NCI-H2029 treated with DMSO at 0.1 percent for 48 hours (cell line): ENCODE data around the gene ELOB.

Experiments used
- DNase-seq: peaks from one replicate; lab custom pipeline; 2025; lab: John Stamatoyannopoulos, UW

ELOB gene

DNA sequence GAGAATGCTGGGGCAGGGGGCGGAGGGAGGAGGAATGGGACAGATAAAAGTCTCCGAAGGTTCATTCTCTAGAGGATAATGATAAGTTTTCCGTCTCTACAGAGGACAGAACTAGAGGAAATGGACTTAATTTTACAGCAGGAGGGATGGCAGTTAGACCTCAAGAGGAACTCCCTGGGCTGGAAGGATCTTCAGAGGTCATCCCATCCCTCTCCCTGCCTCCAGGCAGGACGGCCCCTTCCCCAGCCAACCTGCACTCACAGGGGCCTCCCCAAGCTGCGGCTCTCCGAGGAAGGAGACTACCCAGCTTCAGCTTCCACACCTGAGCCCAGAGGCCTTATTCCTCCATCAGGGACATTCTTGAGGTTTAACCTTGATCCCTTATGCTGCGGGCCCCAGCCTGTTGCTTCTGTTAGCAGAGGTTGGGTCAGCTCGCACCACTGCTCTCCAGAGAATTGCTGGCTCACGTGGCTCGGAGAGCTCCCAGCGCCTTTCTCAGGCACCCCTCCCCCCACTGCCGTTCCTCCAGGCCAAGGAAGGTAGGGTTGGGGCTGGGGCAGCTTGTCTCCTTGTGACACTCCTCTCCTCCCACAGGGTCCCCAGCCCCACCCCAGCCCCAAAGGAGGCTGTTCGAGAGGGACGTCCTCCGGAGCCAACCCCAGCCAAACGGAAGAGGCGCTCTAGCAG, 8.5 kb downstream of the ELOB start:
- no peak for DNase-seq

DNA sequence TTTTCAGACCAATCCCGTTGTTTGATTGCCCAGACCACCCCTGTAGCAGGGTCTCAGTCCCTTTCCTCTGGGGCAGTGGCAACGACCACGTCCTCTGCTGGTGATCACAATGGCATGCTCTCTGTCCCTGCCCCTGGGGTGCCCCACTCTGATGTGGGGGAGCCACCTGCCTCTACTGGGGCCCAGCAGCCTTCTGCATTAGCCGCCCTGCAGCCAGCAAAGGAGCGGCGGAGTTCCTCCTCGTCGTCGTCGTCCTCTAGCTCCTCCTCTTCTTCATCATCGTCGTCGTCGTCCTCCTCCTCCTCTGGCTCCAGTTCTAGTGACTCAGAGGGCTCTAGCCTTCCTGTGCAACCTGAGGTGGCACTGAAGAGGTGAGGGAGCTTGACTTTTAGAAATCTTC, 9.2 kb downstream of the ELOB start:
- no peak for DNase-seq

DNA sequence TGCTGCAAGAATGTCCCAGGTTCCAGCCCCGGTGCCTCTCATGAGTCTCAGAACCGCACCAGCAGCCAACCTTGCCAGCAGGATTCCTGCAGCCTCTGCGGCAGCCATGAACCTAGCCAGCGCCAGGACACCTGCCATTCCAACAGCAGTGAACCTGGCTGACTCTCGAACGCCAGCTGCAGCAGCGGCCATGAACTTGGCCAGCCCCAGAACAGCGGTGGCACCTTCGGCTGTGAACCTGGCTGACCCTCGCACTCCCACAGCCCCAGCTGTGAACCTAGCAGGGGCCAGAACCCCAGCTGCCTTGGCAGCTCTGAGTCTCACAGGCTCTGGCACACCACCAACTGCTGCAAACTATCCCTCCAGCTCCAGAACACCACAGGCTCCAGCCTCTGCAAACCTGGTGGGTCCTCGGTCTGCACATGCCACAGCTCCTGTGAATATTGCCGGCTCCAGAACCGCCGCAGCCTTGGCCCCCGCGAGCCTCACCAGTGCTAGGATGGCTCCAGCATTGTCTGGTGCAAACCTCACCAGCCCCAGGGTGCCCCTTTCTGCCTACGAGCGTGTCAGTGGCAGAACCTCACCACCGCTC, 9.8 kb downstream of the ELOB start:
- no peak for DNase-seq

DNA sequence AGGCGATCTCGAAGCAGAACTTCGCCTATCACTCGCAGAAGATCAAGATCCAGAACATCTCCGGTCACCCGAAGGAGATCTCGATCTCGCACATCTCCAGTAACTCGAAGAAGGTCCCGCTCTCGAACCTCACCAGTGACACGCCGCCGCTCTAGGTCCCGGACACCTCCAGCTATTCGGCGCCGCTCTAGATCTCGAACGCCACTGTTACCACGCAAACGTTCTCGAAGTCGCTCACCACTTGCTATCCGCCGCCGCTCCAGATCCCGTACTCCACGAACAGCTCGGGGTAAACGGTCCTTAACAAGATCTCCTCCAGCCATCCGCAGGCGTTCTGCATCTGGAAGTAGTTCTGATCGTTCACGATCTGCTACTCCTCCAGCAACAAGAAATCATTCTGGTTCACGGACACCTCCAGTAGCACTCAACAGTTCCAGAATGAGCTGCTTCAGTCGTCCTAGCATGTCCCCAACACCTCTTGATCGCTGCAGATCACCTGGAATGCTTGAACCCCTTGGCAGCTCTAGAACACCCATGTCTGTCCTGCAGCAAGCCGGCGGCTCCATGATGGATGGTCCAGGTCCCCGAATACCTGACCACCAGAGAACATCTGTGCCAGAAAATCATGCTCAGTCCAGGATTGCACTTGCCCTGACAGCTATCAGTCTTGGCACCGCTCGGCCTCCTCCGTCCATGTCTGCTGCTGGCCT, 10.5 kb downstream of the ELOB start:
- no peak for DNase-seq

DNA sequence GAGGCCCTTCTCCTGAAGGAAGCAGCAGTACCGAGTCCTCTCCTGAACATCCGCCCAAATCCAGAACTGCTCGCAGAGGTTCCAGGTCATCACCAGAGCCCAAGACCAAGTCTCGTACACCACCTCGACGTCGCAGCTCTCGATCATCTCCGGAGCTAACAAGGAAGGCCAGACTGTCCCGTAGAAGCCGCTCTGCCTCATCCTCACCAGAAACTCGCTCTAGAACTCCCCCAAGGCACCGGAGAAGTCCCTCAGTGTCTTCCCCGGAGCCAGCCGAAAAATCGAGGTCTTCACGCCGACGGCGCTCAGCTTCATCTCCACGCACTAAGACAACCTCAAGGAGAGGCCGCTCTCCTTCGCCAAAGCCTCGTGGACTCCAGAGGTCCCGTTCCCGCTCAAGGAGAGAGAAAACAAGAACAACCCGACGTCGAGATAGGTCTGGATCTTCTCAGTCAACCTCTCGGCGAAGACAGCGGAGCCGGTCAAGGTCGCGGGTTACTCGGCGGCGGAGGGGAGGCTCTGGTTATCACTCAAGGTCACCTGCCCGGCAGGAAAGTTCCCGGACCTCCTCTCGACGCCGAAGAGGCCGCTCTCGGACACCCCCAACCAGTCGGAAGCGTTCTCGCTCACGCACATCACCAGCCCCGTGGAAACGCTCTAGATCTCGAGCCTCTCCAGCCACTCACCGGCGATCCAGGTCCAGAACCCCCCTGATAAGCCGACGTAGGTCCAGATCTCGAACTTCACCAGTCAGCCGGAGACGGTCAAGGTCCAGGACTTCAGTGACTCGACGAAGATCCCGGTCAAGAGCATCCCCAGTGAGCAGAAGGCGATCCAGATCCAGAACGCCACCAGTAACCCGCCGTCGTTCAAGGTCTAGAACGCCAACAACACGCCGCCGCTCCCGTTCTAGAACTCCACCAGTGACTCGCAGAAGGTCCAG, 11.3 kb downstream of the ELOB start:
- DNase-seq: no peak

DNA sequence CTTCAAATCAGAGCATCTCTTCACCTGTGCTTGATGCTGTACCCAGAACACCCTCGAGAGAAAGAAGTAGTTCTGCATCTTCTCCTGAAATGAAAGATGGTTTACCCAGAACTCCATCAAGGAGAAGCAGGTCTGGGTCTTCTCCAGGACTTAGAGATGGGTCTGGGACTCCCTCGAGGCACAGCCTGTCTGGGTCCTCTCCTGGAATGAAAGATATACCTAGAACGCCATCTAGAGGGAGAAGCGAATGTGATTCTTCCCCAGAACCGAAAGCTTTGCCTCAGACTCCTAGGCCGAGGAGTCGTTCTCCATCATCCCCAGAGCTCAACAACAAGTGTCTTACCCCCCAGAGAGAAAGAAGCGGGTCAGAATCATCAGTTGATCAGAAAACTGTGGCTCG, 12.4 kb downstream of the ELOB start:
- no peak for DNase-seq

DNA sequence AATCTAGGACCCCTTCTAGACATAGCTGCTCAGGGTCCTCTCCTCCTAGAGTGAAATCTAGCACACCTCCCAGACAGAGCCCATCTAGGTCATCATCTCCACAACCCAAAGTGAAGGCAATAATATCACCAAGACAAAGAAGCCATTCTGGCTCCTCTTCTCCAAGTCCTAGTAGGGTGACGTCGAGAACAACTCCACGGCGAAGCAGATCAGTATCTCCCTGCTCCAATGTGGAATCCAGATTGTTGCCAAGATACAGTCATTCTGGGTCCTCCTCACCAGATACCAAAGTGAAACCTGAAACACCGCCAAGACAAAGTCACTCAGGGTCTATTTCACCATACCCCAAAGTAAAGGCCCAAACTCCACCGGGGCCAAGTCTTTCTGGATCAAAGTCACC, 13.9 kb downstream of the ELOB start:
- DNase-seq: no peak

DNA sequence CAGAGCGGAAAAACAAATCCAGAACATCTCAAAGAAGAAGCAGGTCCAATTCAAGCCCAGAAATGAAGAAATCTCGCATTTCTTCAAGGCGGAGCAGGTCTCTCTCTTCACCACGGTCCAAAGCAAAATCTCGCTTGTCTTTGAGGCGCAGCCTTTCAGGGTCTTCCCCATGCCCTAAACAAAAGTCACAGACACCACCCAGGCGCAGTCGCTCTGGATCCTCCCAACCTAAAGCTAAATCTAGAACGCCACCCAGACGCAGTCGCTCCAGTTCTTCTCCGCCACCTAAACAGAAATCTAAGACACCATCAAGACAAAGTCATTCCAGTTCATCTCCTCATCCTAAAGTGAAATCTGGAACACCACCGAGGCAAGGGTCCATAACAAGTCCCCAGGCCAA, 14.4 kb downstream of the ELOB start:
- DNase-seq: no peak

DNA sequence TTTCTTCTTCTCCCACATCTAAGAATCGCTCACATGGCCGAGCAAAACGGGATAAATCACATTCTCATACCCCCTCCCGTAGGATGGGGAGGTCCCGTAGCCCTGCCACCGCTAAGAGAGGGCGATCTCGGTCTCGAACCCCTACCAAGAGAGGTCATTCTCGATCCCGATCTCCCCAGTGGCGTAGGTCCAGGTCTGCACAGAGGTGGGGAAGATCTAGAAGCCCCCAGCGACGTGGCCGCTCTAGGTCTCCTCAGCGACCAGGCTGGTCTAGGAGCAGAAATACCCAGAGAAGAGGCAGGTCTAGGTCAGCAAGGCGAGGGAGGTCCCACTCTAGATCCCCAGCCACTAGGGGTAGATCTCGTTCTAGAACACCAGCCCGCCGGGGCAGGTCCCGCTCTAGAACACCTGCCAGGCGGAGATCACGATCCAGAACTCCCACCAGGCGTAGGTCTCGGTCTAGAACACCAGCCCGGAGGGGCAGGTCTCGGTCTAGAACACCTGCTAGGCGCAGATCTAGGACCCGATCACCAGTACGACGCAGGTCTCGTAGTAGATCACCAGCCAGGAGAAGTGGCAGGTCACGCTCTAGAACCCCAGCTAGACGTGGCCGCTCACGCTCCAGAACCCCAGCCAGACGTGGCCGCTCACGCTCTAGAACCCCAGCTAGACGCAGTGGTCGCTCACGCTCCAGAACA, 15.0 kb downstream of the ELOB start:
- DNase-seq: no peak

DNA sequence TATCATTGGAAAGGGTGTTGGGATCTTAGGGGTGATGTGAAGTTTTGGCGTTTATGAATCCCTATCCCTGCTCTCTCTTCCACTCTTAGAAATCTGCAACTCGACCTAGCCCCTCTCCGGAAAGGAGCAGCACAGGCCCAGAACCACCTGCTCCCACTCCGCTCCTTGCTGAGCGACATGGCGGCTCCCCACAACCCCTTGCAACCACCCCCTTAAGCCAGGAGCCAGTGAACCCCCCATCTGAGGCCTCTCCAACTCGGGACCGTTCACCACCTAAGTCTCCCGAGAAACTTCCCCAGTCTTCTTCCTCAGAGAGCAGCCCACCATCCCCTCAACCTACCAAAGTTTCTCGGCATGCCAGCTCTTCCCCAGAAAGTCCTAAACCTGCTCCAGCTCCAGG, 15.6 kb downstream of the ELOB start:
- DNase-seq: no peak

DNA sequence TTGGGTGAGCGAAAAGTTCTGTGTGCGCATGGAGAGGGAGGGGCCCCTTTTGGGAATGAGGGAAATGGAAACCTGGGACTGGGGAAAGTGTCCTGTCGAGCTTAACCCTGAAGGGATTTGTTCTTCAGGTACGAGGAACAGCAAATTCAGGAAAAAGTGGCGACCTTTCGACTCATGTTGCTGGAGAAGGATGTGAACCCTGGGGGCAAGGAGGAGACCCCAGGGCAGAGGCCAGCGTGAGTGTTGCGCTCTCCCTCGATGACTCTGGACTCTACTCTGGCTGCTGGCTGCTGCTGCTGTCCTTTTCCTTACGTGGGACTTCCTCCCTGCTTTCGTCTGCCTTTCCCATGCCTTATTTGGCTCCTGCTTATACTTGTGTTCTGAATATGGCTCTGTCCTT, 19.7 kb downstream of the ELOB start:
- DNase-seq: no peak

DNA sequence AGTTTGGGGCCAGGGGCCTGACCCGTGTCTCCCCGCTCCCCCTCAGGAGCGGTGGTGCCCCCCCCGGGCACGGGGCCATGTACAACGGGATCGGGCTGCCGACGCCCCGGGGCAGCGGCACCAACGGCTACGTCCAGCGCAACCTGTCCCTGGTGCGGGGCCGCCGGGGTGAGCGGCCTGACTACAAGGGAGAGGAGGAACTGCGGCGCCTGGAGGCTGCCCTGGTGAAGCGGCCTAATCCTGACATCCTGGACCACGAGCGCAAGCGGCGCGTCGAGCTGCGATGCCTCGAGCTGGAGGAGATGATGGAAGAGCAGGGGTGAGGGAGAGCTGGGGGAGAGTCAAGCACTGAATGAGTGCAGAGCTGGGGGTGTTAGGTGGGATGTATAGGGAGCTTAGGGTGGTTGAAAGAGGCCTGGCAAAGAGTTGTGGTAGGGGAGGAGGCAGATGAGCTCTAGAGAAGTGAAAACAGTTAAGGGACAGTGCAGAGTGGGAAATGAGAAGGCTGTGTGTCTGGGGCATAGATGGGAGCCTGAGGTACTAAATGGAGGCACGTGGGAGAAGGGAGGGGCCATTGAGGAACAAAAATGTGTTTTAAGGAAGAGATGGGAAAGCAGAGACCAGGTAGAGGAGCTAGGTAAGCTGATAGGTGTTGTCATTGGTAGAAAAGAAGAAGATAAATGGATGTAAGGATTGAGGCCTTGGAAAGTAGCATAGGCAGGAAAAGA, 20.6 kb downstream of the ELOB start:
- DNase-seq: no peak

DNA sequence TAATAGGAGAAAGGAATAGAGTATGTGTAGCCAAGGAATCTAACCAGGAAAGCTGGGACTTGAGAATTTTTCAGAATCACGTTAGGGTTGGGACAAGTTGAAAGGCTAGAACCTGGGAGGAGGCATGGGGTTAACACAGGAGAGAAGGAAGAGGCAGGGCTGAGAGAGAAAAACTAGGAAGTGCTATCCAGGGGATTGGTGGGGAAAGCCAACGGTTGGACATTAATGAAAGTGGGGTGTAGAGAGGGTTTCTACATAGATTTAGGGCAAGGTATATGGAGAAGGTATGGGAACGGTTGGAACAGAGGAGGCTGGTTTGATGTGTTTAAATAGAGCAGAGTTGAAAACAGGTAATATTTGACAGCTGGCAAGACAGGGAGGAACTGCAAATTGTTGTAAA, 21.9 kb downstream of the ELOB start:
- DNase-seq: no peak

DNA sequence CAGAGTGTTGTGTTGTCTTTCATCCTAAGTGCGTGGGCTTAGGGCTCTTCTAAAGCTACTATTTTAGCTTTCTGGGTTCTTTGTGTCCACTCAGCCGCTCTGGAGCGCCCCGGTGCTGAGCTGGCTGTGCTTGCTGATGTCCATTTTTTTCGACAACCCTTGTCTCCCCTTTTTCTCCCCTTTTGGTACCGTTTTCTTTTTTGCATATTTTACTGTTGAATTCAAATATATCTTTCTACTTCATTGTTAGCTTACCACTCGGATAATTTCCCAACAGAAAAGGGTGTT, 23.4 kb downstream of the ELOB start:
- DNase-seq: no peak

DNA sequence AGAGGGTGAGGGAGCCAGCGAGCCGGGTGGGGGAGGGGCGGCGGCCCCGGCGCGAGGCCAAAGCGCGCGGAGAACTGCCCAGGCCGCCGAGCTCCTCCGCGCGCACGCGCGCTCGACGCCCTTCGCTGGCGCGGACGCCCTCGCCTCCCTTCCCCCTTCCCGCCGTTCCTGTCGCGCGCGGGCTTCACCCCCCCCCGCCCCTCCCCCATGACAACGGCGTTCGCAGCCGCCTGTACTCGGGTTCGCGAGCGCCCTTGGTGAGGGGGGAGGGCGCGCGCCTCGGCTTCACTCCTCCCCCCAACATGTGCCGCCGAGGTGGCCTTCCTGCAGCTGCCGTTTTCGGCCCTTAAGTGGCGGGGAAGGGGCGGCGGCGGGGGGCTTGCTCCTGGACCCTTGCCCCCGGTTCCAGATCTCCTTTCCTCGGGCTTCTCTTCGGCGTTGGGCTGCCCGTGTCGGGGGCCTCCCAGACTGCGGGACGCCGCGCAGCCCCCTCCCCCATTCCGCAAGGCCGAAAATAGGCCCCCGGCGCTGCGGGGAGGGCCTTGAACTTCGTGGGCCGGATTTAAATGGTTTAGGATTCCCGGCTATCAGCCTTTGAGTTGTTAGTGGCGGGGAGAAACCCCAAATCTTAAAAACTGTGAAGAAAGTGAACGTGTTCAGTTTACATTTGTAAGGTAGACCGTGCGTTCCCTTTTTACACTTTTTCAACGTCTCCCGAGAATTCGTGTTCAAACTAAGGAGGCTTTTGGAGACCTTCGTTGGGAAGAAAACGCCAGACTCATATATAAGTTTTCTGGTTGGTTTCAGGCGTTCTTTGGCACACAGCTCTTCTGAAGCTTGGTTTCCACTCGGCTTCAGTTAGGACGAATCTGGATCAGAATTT, 24.0 kb downstream of the ELOB start:
- peak; percentile 24 for DNase-seq

DNA sequence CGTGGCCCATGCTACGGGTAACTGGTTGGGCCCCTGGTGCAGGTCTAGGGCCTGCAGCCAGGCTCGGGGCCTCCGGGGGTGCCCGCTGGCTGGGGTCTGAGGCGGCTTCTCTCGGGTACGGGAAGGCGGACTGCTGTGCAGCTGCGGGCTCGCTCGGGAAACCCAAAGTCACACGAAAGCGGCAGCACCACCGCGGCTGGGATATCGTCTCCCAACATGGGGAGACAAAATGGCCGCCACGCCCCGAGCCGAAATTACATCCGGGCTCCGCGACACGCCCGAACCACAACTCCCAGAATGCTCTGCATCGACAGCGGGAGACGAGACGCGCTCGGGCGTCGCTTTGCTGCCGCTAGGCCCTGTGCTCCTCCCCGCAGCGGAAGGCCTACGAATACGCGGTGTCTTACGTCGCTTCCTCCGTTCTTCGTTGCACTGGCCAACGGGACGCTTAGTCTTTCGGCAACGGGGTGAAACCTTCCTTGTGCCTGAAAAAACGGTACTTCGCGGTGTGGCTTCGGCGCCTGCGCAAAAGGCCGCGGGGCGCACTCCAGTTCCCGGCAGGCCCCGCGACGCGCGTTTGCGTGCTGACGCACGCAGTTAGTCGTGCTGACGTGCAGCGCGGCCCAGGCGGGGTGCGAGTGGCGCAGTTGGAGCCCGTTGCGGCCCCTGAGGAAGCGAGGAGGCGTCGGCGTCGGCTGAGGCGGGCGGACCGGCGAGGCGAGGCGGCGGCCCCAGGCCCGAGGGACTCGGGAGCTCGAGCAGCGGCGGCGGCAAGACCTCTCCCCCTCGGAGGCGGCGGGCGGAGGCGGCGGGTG, 24.8 kb downstream of the ELOB start, which contains the start of gene SRRM2:
Gene SRRM2 (plus strand): TSS at position 604 of the 815 bp plus-strand sequence. CDS start 3,727 bp downstream, outside the sequence.
- peak; percentile 57 for DNase-seq

DNA sequence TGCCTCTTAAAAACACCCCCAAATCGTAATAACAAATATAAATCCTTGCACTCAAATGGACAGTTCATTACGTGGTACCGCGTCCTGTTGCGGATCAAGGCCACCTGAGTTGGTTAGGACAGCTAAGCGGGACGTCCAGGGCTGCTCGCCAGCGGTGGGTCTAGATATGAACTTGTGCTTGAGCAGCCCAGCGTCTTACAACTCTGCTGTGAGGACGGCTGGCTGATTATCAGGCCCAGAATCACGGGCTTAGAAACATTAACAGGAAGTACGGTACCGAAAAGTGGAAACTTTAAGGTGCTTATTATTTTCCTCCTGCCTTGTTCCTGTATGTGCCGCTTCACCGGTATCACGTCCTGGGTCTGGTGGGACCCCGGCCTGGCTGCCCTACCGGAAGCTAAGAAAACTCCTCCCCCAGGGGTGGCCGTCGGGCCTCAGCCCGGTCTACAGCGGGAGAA, 25.5 kb downstream of the ELOB start:
- DNase-seq: no peak

DNA sequence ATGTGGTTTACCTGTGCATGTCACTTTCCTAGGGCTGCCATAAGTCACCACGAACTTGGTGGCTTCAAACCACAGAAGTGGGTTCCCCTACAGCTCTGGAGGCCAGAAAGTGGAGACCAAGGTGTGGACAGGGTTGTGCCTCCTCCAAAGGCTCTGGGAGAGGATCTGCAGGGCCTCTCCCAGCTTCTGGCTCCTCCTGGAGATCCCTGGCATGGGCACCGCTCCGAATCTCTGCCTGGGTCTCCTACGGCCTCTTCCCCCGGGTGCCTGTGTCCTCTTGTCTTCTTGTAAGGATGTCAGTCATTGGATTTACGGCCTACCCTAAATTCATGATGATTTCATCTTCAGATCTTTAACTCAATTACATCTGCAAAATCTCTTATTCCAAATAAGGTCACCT, 27.1 kb downstream of the ELOB start:
- no peak for DNase-seq

DNA sequence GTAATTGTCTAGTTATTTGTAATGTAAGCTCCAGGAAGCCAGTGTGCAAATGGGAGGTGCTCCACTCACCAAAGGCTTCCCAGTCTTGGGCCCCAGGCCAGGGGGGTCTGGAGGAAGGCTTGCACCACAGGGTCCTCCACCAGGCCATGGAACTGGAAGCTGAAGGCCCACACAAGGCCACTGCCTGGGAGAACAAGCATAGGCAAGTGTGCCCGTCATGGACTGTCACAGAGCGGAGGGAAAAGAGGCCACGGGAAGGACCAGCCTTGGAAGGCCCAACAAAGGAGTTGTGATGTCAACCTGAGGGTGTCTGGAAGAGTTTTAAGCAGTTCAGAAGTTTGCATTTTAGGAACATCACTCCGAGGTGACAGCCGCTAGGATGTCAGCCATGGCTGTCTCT, 27.6 kb downstream of the ELOB start:
- no peak for DNase-seq
